Natural killer cell (primary cell): ENCODE results near the gene OR51B5. TPM values are rescaled to one million over a fixed set of nuclear protein-coding genes. Genes with fewer than 3 reads are reported as not detected.
"Not testable (repeated sequence)": the region's sequence is repeated elsewhere in the genome, so short reads cannot be mapped to it uniquely, and the experiment has no call there.

Experiments
- ATAC-seq, 3 donors: fragments of 150-1000 bp in 2 of 3; fragments of 200-7000 bp in 1 of 3; cut with Tn5 transposase; 1 replicate in 1 of 3; 2 replicates in 2 of 3; pipeline ENCODE4 v1.10.0; 2021; ENCODE audit warnings: mild to moderate bottlenecking in 2 of 3, moderate library complexity in 2 of 3
- DNase-seq, 2 donors: peaks; one replicate each; pipeline versions ENCODE4 v3.0.0 to v3.0.0-alpha.2; 2013 to 2021; ENCODE audit warnings: mixed read lengths in 1 of 2
- H3K27ac ChIP-seq: one replicate; pipeline ENCODE4 v1.5.1; 2013; ENCODE audit warnings: mild to moderate bottlenecking, low read length
- H3K27me3 ChIP-seq: one replicate; pipeline ENCODE4 v1.6.1; 2013; ENCODE audit warnings: low read length; ENCODE audit not compliant: control insufficient read depth, insufficient read depth
- H3K36me3 ChIP-seq: one replicate; pipeline ENCODE4 v1.6.1; 2013; ENCODE audit warnings: low read length; ENCODE audit not compliant: control insufficient read depth, insufficient read depth
- H3K4me1 ChIP-seq: one replicate; pipeline ENCODE4 v1.6.1; 2013; ENCODE audit warnings: low read length; ENCODE audit not compliant: control insufficient read depth, insufficient read depth
- H3K4me3 ChIP-seq: one replicate; pipeline ENCODE4 v1.5.1; 2013; ENCODE audit warnings: low read length
- H3K9me3 ChIP-seq: one replicate; pipeline ENCODE4 v1.6.1; 2013; ENCODE audit warnings: low read length; ENCODE audit not compliant: control insufficient read depth, insufficient read depth
- H3K27ac Mint-ChIP-seq, 2 donors: one replicate each; pipeline ENCODE4 v1.8.0; 2022; ENCODE audit warnings: mild to moderate bottlenecking in 2 of 2, mixed read lengths in 2 of 2, moderate library complexity in 1 of 2
- H3K27me3 Mint-ChIP-seq, 2 donors: one replicate each; pipeline ENCODE4 v1.8.0; 2022; ENCODE audit warnings: low read depth in 2 of 2, mixed read lengths in 2 of 2
- H3K36me3 Mint-ChIP-seq: one replicate; pipeline ENCODE4 v1.8.0; 2022; ENCODE audit warnings: mixed read lengths
- H3K4me1 Mint-ChIP-seq, 2 donors: one replicate each; pipeline ENCODE4 v1.8.0; 2022; ENCODE audit warnings: mixed read lengths in 2 of 2
- H3K4me3 Mint-ChIP-seq: one replicate; pipeline ENCODE4 v1.8.0; 2022; ENCODE audit warnings: mild to moderate bottlenecking, moderate library complexity, mixed read lengths
- H3K9me3 Mint-ChIP-seq, 2 donors: one replicate each; pipeline ENCODE4 v1.8.0; 2022; ENCODE audit warnings: mixed read lengths in 2 of 2
- CTCF ChIP-seq: fragments of 200-600 bp; IDR thresholded peaks from one replicate; pipeline ENCODE4 v1.8.0; 2022; ENCODE audit warnings: antibody characterized with exemption
- WGBS: methylation state at CpG from one replicate; pipeline ENCODE4 v1.1.7; 2013; ENCODE audit warnings: missing lambda C conversion rate; ENCODE audit not compliant: insufficient coverage; 5-methylcytosine and 5-hydroxymethylcytosine counted together
- intact Hi-C: fragments of 100-400 bp; cut with micrococcal nuclease; formaldehyde crosslinking; loops from one replicate; pipeline ENCODE4 v1.14.2; 2022
- total RNA-seq, 4 donors: library from RNA; stranded (reverse); fragments of 120-200 nt in 1 of 4; gene quantifications; one replicate each; pipeline versions ENCODE4 v1.2.3 to v1.2.4, GENCODE V29; 2013 to 2022

OR51B5 gene
- total RNA-seq, 3 donors from 2014 or later (not counting 1 experiment from before 2014, with no cell fraction given): not detected

GRCh38 chr11:5363679-5364078, 20.4 kb upstream of the OR51B5 start:
- no peak overlapping the region for H3K27ac Mint-ChIP-seq
- no peaks in the 10 kb centered on the region for H3K27me3 Mint-ChIP-seq
- Histone ChIP-seq H3K4me1 (no peaks in the 10 kb centered on the region), H3K27ac (no peak overlapping the region), H3K4me3 (no peak overlapping the region), H3K27me3 (no peaks in the 10 kb centered on the region), H3K36me3 (no peaks in the 10 kb centered on the region), H3K9me3 (no peaks in the 10 kb centered on the region)
- DNase-seq: no peak
- ATAC-seq: no peak
- no peaks in the 10 kb centered on the region for H3K36me3 Mint-ChIP-seq
- H3K9me3 Mint-ChIP-seq: no peaks in the 10 kb centered on the region
- WGBS: 60% methylated on average over 1 of the region's 1 CpG
- TF ChIP-seq CTCF: no peak
- no peaks in the 10 kb centered on the region for H3K4me1 Mint-ChIP-seq
- H3K4me3 Mint-ChIP-seq: no peak overlapping the region
- intact Hi-C loops: no loop called here

- no peak for DNase-seq
- Mint-ChIP-seq H3K27ac (no peak overlapping the region), H3K9me3 (peaks cover 0 to 4% of the 10 kb centered on the region in 2 donors), H3K36me3 (no peaks in the 10 kb centered on the region), H3K4me3 (no peak overlapping the region), H3K4me1 (no peaks in the 10 kb centered on the region), H3K27me3 (no peaks in the 10 kb centered on the region)
- intact Hi-C loops: no loop called here
- H3K27me3 ChIP-seq: no peaks in the 10 kb centered on the region
- no peak for ATAC-seq
- H3K4me3 ChIP-seq: no peak overlapping the region
- no peak overlapping the region for H3K27ac ChIP-seq
- 91% methylated on average over 3 of the region's 3 CpGs for WGBS
- no peaks in the 10 kb centered on the region for H3K9me3 ChIP-seq
- no peaks in the 10 kb centered on the region for H3K4me1 ChIP-seq
- no peaks in the 10 kb centered on the region for H3K36me3 ChIP-seq
- no peak for TF ChIP-seq CTCF
These were observed 18.8 kb upstream of the OR51B5 start for GRCh38 chr11:5362017-5362625.

GRCh38 chr11:5356031-5356430, 12.7 kb upstream of the OR51B5 start:
- H3K27me3 ChIP-seq, H3K27ac ChIP-seq, H3K4me3 ChIP-seq, H3K4me3 Mint-ChIP-seq, H3K27me3 Mint-ChIP-seq, H3K4me1 ChIP-seq, H3K36me3 ChIP-seq, H3K36me3 Mint-ChIP-seq, H3K4me1 Mint-ChIP-seq, DNase-seq, intact Hi-C loops, H3K27ac Mint-ChIP-seq, H3K9me3 Mint-ChIP-seq, H3K9me3 ChIP-seq, ATAC-seq: not testable (repeated sequence)
- WGBS: 83% methylated on average over 5 of the region's 5 CpGs

GRCh38 chr11:5351208-5351607, 7.9 kb upstream of the OR51B5 start, which contains the start of gene OR51B6:
OR51B6 (plus strand) TSS chr11:5351508; CDS start chr11:5351508, 0 bp downstream.
- no peaks in the 10 kb centered on the region for H3K36me3 Mint-ChIP-seq
- no peak for DNase-seq
- WGBS: 80% methylated on average over 1 of the region's 1 CpG
- Histone ChIP-seq H3K4me1 (no peaks in the 10 kb centered on the region), H3K4me3 (no peak within 1 kb of the TSS), H3K9me3 (no peaks in the 10 kb centered on the region), H3K36me3 (no peaks in the 10 kb centered on the region), H3K27ac (no peak within 1 kb of the TSS), H3K27me3 (no peaks in the 10 kb centered on the region)
- TF ChIP-seq CTCF: no peak
- no peak for ATAC-seq
- H3K4me1 Mint-ChIP-seq: no peaks in the 10 kb centered on the region
- H3K27ac Mint-ChIP-seq: no peak within 1 kb of the TSS
- intact Hi-C loops: no loop called here
- peaks cover 0 to 5% of the 10 kb centered on the region in 2 donors for H3K27me3 Mint-ChIP-seq
- H3K9me3 Mint-ChIP-seq: peaks cover 3 to 4% of the 10 kb centered on the region in 2 donors
- H3K4me3 Mint-ChIP-seq: no peak within 1 kb of the TSS
